Adrenal gland (tissue), 12 donors: ENCODE data around the gene PRM1. TPM values are rescaled to one million over a fixed set of nuclear protein-coding genes. Genes with fewer than 3 reads are reported as not detected.

Experiments used
- DNase-seq, 7 donors: peaks; one replicate each; pipeline ENCODE4 v3.0.0-alpha.2; 2019 to 2020
- H3K27ac ChIP-seq, 5 donors: fragments of 200-600 bp; sonication (generic) in 4 of 5; 1 replicate in 3 of 5; 2 replicates in 2 of 5; pipeline versions ENCODE4 v1.5.1 to v1.8.0; 2016 to 2020; ENCODE audit warnings: mild to moderate bottlenecking in 1 of 5
- H3K27me3 ChIP-seq: fragments of 200-600 bp; 2 replicates; pipeline ENCODE4 v1.8.0; 2021
- H3K36me3 ChIP-seq, 2 donors: fragments of 200-600 bp; replicated peaks in 1 of 2; 1 replicate in 1 of 2; 2 replicates in 1 of 2; pipeline versions ENCODE4 v1.5.1 to v1.8.0; 2018 to 2022
- H3K4me1 ChIP-seq, 2 donors: fragments of 200-600 bp; replicated peaks in 1 of 2; 1 replicate in 1 of 2; 2 replicates in 1 of 2; pipeline versions ENCODE4 v1.5.1 to v1.8.0; 2018 to 2021
- H3K4me3 ChIP-seq, 4 donors: fragments of 200-600 bp; sonication (generic) in 3 of 4; one replicate each; pipeline ENCODE4 v1.5.1; 2016 to 2018
- H3K9me3 ChIP-seq, 3 donors: fragments of 200-600 bp; sonication (generic) in 1 of 3; replicated peaks in 1 of 3; 1 replicate in 2 of 3; 2 replicates in 1 of 3; pipeline versions ENCODE4 v1.5.1 to v1.8.0; 2016 to 2021
- POLR2A ChIP-seq, 2 donors: fragments of 450-650 bp; IDR thresholded peaks; one replicate each; pipeline ENCODE4 v1.6.1; 2017; ENCODE audit warnings: antibody characterized with exemption in 2 of 2, mild to moderate bottlenecking in 2 of 2, moderate library complexity in 1 of 2
- WGBS, 4 donors: extraction: QIAGEN DNeasy Blood & Tissue Kit in 2 of 4; methylation state at CpG; one replicate each; pipeline versions ENCODE4 v1.1.5 to v1.1.7; 2013 to 2017; 5-methylcytosine and 5-hydroxymethylcytosine counted together
- intact Hi-C, 2 donors: fragments of 100-400 bp; cut with DNase I; formaldehyde crosslinking; loops; one replicate each; pipeline versions ENCODE4 v1.14.1 to v1.15.0; 2022 to 2023
- microRNA-seq, 3 donors: library from miRNA; unstranded; fragments of <30 nt; microRNA quantifications; one replicate each; pipeline ENCODE4, GENCODE V29; 2017 to 2020
- polyA plus RNA-seq, 3 donors: library from polyadenylated mRNA; stranded (reverse); fragments of 200-250 nt in 2 of 3; fragments of 350-450 nt in 1 of 3; fragmentation: Illumina TruSeq in 1 of 3; extraction: RNeasy Lipid Tissue Mini Kit (QIAGEN cat#74804) in 1 of 3; gene quantifications; one replicate each; pipeline ENCODE4 v1.2.3, GENCODE V29; 2013 to 2014
- small RNA-seq, 2 donors: library from RNA; depleted of rRNA; stranded (forward); fragments of <200 nt; gene quantifications; one replicate each; pipeline ENCODE3, GENCODE V24; 2016
- total RNA-seq, 9 donors: library from RNA; depleted of rRNA in 4 of 9; stranded (reverse); fragments of >200 nt in 4 of 9; fragments of 120-200 nt in 1 of 9; fragmentation: NEBNext Ultra II Directional in 1 of 9; extraction: Animal tissue kit (Norgen Biotek cat#: 25700) in 1 of 9; gene quantifications; one replicate each; pipeline versions ENCODE4 v1.1.0 to v1.2.4, GENCODE V29; 2013 to 2023
- TF ChIP-seq, protein P1 (sequence below), 6 experiments: fragments of 450-650 bp in 4 of 6; fragments of 200-600 bp in 2 of 6; sonication (generic) in 1 of 6; IDR thresholded peaks; 1 replicate in 5 of 6; 2 replicates in 1 of 6; pipeline versions ENCODE4 v1.5.1 to v1.8.0; 2016 to 2021; ENCODE audit warnings: antibody characterized with exemption in 6 of 6, mild to moderate bottlenecking in 2 of 6, moderate library complexity in 1 of 6
- donor health status: healthy with polysubstance abuse.
- donor health status: Bipolar disorder and iron deficiency.
- donor health status: DM: yes; HTN: yes; CAD: no.
- donor health status: DM: no; HTN: no; CAD: no.
- donor health status: DM: no; HTN: no; CAD: no.
- donor health status: DM: yes; HTN: yes; CAD: no.

The PRM1 gene
- total and polyA plus RNA-seq, 12 donors = not detected

GRCh38 chr16:11232302-11232851 is 48.8 kb downstream of the PRM1 start:
- Histone ChIP-seq H3K27ac (peak overlapping the region in 1 of 5 donors; percentile 47), H3K27me3 (no peaks in the 10 kb centered on the region), H3K4me3 (no peak overlapping the region), H3K4me1 (peaks cover 4 to 22% of the 10 kb centered on the region in 2 donors), H3K36me3 (no peaks in the 10 kb centered on the region), H3K9me3 (no peaks in the 10 kb centered on the region)
- TF ChIP-seq, protein P1, sequence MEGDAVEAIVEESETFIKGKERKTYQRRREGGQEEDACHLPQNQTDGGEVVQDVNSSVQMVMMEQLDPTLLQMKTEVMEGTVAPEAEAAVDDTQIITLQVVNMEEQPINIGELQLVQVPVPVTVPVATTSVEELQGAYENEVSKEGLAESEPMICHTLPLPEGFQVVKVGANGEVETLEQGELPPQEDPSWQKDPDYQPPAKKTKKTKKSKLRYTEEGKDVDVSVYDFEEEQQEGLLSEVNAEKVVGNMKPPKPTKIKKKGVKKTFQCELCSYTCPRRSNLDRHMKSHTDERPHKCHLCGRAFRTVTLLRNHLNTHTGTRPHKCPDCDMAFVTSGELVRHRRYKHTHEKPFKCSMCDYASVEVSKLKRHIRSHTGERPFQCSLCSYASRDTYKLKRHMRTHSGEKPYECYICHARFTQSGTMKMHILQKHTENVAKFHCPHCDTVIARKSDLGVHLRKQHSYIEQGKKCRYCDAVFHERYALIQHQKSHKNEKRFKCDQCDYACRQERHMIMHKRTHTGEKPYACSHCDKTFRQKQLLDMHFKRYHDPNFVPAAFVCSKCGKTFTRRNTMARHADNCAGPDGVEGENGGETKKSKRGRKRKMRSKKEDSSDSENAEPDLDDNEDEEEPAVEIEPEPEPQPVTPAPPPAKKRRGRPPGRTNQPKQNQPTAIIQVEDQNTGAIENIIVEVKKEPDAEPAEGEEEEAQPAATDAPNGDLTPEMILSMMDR (IDR thresholded peaks at IDR 0.05) = no peak
- TF ChIP-seq POLR2A (IDR thresholded peaks at IDR 0.05) = no peak
- DNase-seq = no peak
- WGBS, 4 donors = 62 to 85% (median 82%) methylated on average over 1 to 2 of the region's 3 CpGs
- intact Hi-C loops = no loop called here

GRCh38 chr16:11231367-11231970 is 49.7 kb downstream of the PRM1 start:
- peaks cover 4 to 22% of the 10 kb centered on the region in 2 donors for H3K4me1 ChIP-seq
- no peaks in the 10 kb centered on the region for H3K27me3 ChIP-seq
- no peak overlapping the region for H3K4me3 ChIP-seq
- 37 to 53% (median 47%) methylated on average over 10 of the region's 10 CpGs for WGBS, 4 donors
- DNase-seq = peak in 5 of 7 donors; percentile 34 to 58 (median 44)
- TF ChIP-seq POLR2A (IDR thresholded peaks at IDR 0.05) = no peak
- TF ChIP-seq, protein P1 (IDR thresholded peaks at IDR 0.05) = no peak
- H3K9me3 ChIP-seq = no peaks in the 10 kb centered on the region
- intact Hi-C loops = no loop called here
- no peak overlapping the region for H3K27ac ChIP-seq
- no peaks in the 10 kb centered on the region for H3K36me3 ChIP-seq

Small RNA genes lying within 50 kb of the gene (microRNA-seq; reads per million reads assigned to microRNA genes)
- 0 reads per million in 3 donors for gene MIR548H2

Small RNA genes lying within 50 kb of the gene (small RNA-seq; reads per million reads assigned to genes)
- gene MIR548H2 (0 reads per million in 2 donors), gene RF00019 (0 reads per million in 2 donors), gene RF00554 (0 reads per million in 2 donors)

Other genes starting within 250 kb of the PRM1 start
- gene SOCS1, start 25.1 kb downstream of the PRM1 start, total RNA-seq = 1 to 10 TPM; 1.6 to 8.3 (median 4.2) TPM
- 10 to 100 TPM in 1 of 3 donors, 1 to 10 TPM in 1, under 1 TPM in 1; 0.53 to 11.9 (median 6.0) TPM for gene SOCS1, start 25.1 kb downstream of the PRM1 start, polyA plus RNA-seq
- gene TNP2, start 12.0 kb downstream of the PRM1 start, total RNA-seq = not detected
- not detected for gene TNP2, start 12.0 kb downstream of the PRM1 start, polyA plus RNA-seq
- not detected for gene PRM3, start 7.7 kb downstream of the PRM1 start, total RNA-seq
- gene PRM3, start 7.7 kb downstream of the PRM1 start, polyA plus RNA-seq = not detected
- not detected for gene PRM2, start 4.8 kb downstream of the PRM1 start, total RNA-seq
- not detected for gene PRM2, start 4.8 kb downstream of the PRM1 start, polyA plus RNA-seq
- 10 to 100 TPM in 1 of 9 donors, 1 to 10 TPM in 4, under 1 TPM in 2, not detected in 2; 0.70 to 21.1 (median 1.5) TPM for gene RMI2, start 64.1 kb upstream of the PRM1 start, total RNA-seq
- gene RMI2, start 64.1 kb upstream of the PRM1 start, polyA plus RNA-seq = 1 to 10 TPM in 2 of 3 donors, under 1 TPM in 1; 0.56 to 1.3 (median 1.0) TPM